Panc1 (cell line): ENCODE data around the gene KIF21A. TPM values are rescaled to one million over a fixed set of nuclear protein-coding genes. Genes with fewer than 3 reads are reported as not detected.

Source experiments
- ATAC-seq: fragments of 200-7000 bp; cut with Tn5 transposase; 2 replicates; pipeline ENCODE4 v1.9.1; 2020; ENCODE audit warnings: mild to moderate bottlenecking, moderate library complexity
- BruUV-seq: library from RNA; stranded (reverse); fragments of 400-500 nt; replicated peaks from 2 replicates; lab custom pipeline; 2021; lab: Mats Ljungman, UMichigan
- CTCF ChIA-PET: fragments of 300-600 bp; sonication (Branson Sonifier 250); formaldehyde crosslinking; loops from one replicate; lab custom pipeline; 2022; ENCODE audit warnings: antibody characterized with exemption; lab: Charles Lee
- POLR2A ChIA-PET: fragments of 300-600 bp; sonication (Branson Sonifier 250); formaldehyde crosslinking; loops from one replicate; lab custom pipeline; 2022; ENCODE audit warnings: antibody characterized with exemption; lab: Charles Lee
- DNase-seq: peaks from one replicate; pipeline ENCODE4 v3.0.0-alpha.2; 2010; ENCODE audit warnings: low read depth, low spot score
- H3K27ac ChIP-seq: 2 replicates; pipeline ENCODE4 v1.5.1; 2011; ENCODE audit warnings: mild to moderate bottlenecking, low read length, inconsistent platforms
- H3K27me3 ChIP-seq: fragments of 200-500 bp; sonication (Bioruptor generic); 2 replicates; pipeline ENCODE4 v1.6.0; 2014; ENCODE audit warnings: low read length, inconsistent platforms; ENCODE audit not compliant: control insufficient read depth, insufficient read depth
- H3K36me3 ChIP-seq: fragments of 200-500 bp; sonication (Bioruptor generic); 2 replicates; pipeline ENCODE4 v1.5.1; 2014; ENCODE audit warnings: inconsistent platforms, mild to moderate bottlenecking, low read length, moderate library complexity; ENCODE audit not compliant: control insufficient read depth, insufficient read depth
- H3K4me1 ChIP-seq: 2 replicates; pipeline ENCODE4 v1.5.1; 2011; ENCODE audit warnings: inconsistent platforms, mild to moderate bottlenecking, low read length, moderate library complexity; ENCODE audit not compliant: control insufficient read depth, insufficient read depth
- H3K4me3 ChIP-seq, 2 experiments: 2 replicates each; pipeline ENCODE4 v1.5.1; 2011 to 2012; ENCODE audit warnings: low read depth in 2 of 2, low read length in 2 of 2, mild to moderate bottlenecking in 2 of 2, inconsistent platforms in 1 of 2, moderate library complexity in 1 of 2
- H3K9me3 ChIP-seq: fragments of 200-500 bp; sonication (Bioruptor generic); 2 replicates; pipeline ENCODE4 v1.5.1; 2014; ENCODE audit warnings: low read depth, mild to moderate bottlenecking, inconsistent platforms, low read length, moderate library complexity; ENCODE audit not compliant: control insufficient read depth, insufficient read depth
- POLR2AphosphoS5 ChIP-seq: IDR thresholded peaks from 2 replicates; pipeline ENCODE4 v1.6.1; 2012; ENCODE audit warnings: mild to moderate bottlenecking, low read depth, low read length, moderate library complexity
- REST ChIP-seq, 2 experiments: IDR thresholded peaks; 2 replicates each; pipeline ENCODE4 v1.6.1; 2011 to 2012; ENCODE audit warnings: low read depth in 2 of 2, control low read depth in 1 of 2, low read length in 1 of 2, mild to moderate bottlenecking in 1 of 2, moderate library complexity in 1 of 2; ENCODE audit not compliant: insufficient read depth in 1 of 2
- SIN3A ChIP-seq: IDR thresholded peaks from 2 replicates; pipeline ENCODE4 v1.6.1; 2012; ENCODE audit warnings: low read depth, mild to moderate bottlenecking, low read length, moderate library complexity, borderline replicate concordance; ENCODE audit not compliant: insufficient read depth
- TCF7L2 ChIP-seq: IDR thresholded peaks from 2 replicates; pipeline ENCODE4 v1.6.1; 2011; ENCODE audit warnings: mild to moderate bottlenecking, low read depth, low read length, inconsistent platforms
- in situ Hi-C: cut with HindIII; loops from 2 replicates; pipeline ENCODE4 v1.10.0; 2016; ENCODE audit warnings: low sequenced_read_pairs, low pct_unique_long_range_greater_than_20kb
- intact Hi-C: fragments of 100-400 bp; cut with micrococcal nuclease; formaldehyde crosslinking; loops from one replicate; pipeline ENCODE4 v1.10.0; 2022; ENCODE audit not compliant: unreplicated experiment
- total RNA-seq: library from RNA; stranded (reverse); gene quantifications from one replicate; pipeline ENCODE4 v1.2.1, GENCODE V29; 2021; ENCODE audit not compliant: unreplicated experiment
- TF ChIP-seq, protein P1 (sequence below): fragments of 450-650 bp; IDR thresholded peaks from 2 replicates; pipeline ENCODE4 v1.5.1; 2017; ENCODE audit warnings: mild to moderate bottlenecking

Gene KIF21A
- total RNA-seq, 1 experiment from 2014 or later = 25.6 TPM

DNA sequence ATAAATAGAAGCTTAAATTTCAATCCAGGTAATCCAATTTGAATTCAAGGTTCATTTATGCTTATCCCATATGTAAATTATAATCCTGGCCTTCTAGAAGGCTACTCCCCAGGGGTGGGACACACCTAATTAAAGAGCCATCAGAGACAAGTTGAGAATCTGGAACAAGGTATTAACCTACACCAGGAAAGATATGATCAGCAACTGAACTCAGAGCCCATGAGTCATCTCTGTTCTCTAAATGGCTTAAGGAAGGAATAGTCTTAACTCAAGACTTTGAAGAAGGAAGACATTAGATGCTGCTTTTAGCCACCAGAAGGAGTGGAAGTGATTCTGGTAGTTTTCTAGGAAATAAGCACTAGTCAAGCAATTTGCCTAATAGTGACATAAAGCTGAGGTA is 88.0 kb downstream of the KIF21A start:
- BruUV-seq = no TSS peak
- CTCF ChIA-PET = no interaction called here
- DNase-seq (no peak), ATAC-seq (no peak)
- no peaks in the 10 kb centered on the region; the same call in 1 of the 2 replicates for H3K36me3 ChIP-seq
- H3K27ac ChIP-seq = no peak overlapping the region
- TF ChIP-seq, protein P1, sequence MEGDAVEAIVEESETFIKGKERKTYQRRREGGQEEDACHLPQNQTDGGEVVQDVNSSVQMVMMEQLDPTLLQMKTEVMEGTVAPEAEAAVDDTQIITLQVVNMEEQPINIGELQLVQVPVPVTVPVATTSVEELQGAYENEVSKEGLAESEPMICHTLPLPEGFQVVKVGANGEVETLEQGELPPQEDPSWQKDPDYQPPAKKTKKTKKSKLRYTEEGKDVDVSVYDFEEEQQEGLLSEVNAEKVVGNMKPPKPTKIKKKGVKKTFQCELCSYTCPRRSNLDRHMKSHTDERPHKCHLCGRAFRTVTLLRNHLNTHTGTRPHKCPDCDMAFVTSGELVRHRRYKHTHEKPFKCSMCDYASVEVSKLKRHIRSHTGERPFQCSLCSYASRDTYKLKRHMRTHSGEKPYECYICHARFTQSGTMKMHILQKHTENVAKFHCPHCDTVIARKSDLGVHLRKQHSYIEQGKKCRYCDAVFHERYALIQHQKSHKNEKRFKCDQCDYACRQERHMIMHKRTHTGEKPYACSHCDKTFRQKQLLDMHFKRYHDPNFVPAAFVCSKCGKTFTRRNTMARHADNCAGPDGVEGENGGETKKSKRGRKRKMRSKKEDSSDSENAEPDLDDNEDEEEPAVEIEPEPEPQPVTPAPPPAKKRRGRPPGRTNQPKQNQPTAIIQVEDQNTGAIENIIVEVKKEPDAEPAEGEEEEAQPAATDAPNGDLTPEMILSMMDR = no peak
- TF ChIP-seq REST (IDR thresholded peaks at IDR 0.05; ENCODE audit: insufficient read depth in 1 of 2, low read depth in 2 of 2, low read length in 1 of 2) (no peak), POLR2AphosphoS5 (no peak), TCF7L2 (no peak), SIN3A (no peak)
- H3K9me3 ChIP-seq = no peaks in the 10 kb centered on the region
- no peak overlapping the region for H3K4me3 ChIP-seq
- in situ Hi-C loops = no loop called here
- intact Hi-C loops = no loop called here
- no peaks in the 10 kb centered on the region for H3K27me3 ChIP-seq
- POLR2A ChIA-PET = no interaction called here
- H3K4me1 ChIP-seq = no peaks in the 10 kb centered on the region

DNA sequence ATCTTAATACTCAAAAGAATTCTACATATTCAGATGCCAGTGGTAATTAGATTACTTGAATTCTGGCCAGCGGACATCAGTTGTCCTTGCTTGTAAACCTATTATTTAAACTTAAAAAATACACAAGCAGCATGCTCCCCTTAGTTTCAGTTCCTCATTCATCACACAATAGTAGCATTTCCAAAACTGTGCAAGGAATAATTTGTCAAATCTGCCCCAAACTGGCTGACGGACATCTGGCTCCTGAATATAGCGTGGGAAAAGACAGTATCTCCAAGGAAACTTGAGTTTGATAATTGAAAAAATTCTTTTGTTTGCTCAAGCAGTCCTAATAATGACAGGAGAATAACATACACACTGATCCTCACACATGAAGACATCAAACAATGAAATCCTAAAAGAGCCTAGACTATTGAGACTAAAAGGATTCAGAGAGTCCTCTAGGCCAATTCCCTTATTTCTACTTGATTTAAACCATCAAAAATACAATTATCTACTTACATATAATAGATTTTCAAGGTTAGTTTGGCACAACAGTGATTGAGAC is 90.4 kb downstream of the KIF21A start:
- Histone ChIP-seq H3K27me3 (no peaks in the 10 kb centered on the region), H3K4me3 (no peak overlapping the region), H3K36me3 (peaks cover 2% of the 10 kb centered on the region; the same call in 1 of the 2 replicates), H3K27ac (no peak overlapping the region), H3K9me3 (no peaks in the 10 kb centered on the region), H3K4me1 (no peaks in the 10 kb centered on the region)
- BruUV-seq = no TSS peak
- POLR2A ChIA-PET = no interaction called here
- intact Hi-C loops (no loop called here), in situ Hi-C loops (no loop called here)
- CTCF ChIA-PET = no interaction called here
- ATAC-seq = no peak
- TF ChIP-seq SIN3A (no peak), TCF7L2 (no peak), REST (IDR thresholded peaks at IDR 0.05; ENCODE audit: insufficient read depth in 1 of 2, low read depth in 2 of 2, low read length in 1 of 2) (no peak), POLR2AphosphoS5 (no peak)
- TF ChIP-seq, protein P1 = no peak
- no peak for DNase-seq
